ENCODE measurements around the gene GTPBP2.

GTPBP2 gene

DNA sequence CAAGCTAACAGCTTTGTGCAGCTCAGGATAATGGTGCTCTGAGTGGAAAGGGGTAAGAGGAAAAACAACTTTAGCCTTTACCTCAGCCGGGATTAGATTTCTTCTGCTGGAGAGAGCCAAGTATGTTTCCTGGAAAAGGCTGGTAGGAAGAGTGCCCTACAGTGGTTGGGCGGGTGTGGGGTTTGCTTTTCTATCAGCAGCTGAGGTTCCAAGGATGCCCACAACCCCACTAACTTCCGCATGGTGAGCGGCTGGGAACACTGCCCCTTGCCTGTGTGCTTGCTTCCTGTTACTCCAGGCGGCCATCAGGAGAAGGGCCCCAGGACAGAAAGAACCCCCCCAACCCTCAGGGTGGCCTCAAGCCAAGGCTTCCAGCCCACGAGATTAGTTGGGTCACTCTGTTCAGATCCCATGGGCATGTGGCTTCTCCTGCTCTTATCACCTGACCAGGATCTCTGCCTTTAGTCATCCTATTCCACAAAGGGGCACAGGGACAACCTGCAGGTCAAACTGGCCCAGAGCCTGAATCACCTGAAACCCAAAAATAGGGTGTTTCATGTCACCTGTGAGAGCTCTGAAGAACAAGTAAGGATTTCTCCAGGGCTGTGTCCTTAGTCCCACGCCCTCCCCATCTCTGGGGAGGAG, 48.0 kb upstream of the GTPBP2 start:
- no peak overlapping the region for H2AFZ ChIP-seq (ENCODE audit: low read depth, low read length, severe bottlenecking)
- no peak overlapping the region for H3K9ac ChIP-seq (ENCODE audit: low read length)
- no peaks in the 10 kb centered on the region for H3K9me2 ChIP-seq (replicated peaks; ENCODE audit: insufficient read depth, low read length)
- H3K4me2 ChIP-seq (ENCODE audit: low read depth, low read length, poor library complexity, severe bottlenecking): no peak overlapping the region
- H3K9me3 ChIP-seq (ENCODE audit: insufficient read depth, low read length): no peaks in the 10 kb centered on the region
- no peak overlapping the region for H3K4me3 ChIP-seq (ENCODE audit: insufficient read depth, low read length, poor library complexity, severe bottlenecking)
- TF ChIP-seq, protein P1, sequence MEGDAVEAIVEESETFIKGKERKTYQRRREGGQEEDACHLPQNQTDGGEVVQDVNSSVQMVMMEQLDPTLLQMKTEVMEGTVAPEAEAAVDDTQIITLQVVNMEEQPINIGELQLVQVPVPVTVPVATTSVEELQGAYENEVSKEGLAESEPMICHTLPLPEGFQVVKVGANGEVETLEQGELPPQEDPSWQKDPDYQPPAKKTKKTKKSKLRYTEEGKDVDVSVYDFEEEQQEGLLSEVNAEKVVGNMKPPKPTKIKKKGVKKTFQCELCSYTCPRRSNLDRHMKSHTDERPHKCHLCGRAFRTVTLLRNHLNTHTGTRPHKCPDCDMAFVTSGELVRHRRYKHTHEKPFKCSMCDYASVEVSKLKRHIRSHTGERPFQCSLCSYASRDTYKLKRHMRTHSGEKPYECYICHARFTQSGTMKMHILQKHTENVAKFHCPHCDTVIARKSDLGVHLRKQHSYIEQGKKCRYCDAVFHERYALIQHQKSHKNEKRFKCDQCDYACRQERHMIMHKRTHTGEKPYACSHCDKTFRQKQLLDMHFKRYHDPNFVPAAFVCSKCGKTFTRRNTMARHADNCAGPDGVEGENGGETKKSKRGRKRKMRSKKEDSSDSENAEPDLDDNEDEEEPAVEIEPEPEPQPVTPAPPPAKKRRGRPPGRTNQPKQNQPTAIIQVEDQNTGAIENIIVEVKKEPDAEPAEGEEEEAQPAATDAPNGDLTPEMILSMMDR (IDR thresholded peaks at IDR 0.05; ENCODE audit: insufficient read depth, low read length, poor library complexity, severe bottlenecking): no peak
- no peak for TF ChIP-seq EZH2phosphoT487 (conservative IDR thresholded peaks at IDR 0.05; ENCODE audit: low read length)
- H3K27ac ChIP-seq (ENCODE audit: low read depth, low read length): no peak overlapping the region
- no peaks in the 10 kb centered on the region for H3K27me3 ChIP-seq (ENCODE audit: low read length)
- H3K36me3 ChIP-seq (ENCODE audit: low read length): peaks cover 14% of the 10 kb centered on the region; the same call in 1 of the 2 replicates
- peaks cover 6% of the 10 kb centered on the region; the same call in 1 of the 2 replicates for H4K20me1 ChIP-seq (ENCODE audit: low read depth, low read length)
- no peaks in the 10 kb centered on the region for H3F3A ChIP-seq (ENCODE audit: insufficient read depth)
- H3K79me2 ChIP-seq (ENCODE audit: insufficient read depth, low read length): peaks cover 21% of the 10 kb centered on the region

DNA sequence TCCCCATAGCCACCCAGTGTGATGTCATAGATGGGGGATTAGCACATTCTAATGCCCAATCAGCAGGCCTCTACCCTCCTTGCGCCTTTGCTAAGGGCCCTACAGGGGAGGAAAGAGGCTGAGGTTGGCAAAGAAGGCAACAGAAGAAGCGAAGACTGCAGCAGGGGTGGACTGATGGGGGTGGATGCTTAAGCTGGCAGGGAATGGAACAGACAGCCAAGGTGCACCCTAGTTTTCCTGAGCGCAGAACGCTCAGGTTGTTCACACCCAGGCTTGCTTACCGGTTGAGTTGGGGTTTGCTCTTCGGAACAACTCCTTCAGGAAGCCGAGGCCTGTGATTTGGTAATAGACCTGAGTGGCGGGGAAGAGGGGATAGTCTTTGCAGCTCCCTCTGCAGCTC, 45.9 kb upstream of the GTPBP2 start:
- Histone ChIP-seq H3K36me3 (ENCODE audit: low read length) (peaks cover 9% of the 10 kb centered on the region; the same call in 1 of the 2 replicates), H3K4me2 (ENCODE audit: low read depth, low read length, poor library complexity, severe bottlenecking) (no peak overlapping the region), H3K27ac (ENCODE audit: low read depth, low read length) (no peak overlapping the region), H3K9me3 (ENCODE audit: insufficient read depth, low read length) (no peaks in the 10 kb centered on the region), H3K9ac (ENCODE audit: low read length) (no peak overlapping the region), H2AFZ (ENCODE audit: low read depth, low read length, severe bottlenecking) (no peak overlapping the region), H3K27me3 (ENCODE audit: low read length) (no peaks in the 10 kb centered on the region), H3F3A (ENCODE audit: insufficient read depth) (no peaks in the 10 kb centered on the region), H3K9me2 (replicated peaks; ENCODE audit: insufficient read depth, low read length) (no peaks in the 10 kb centered on the region), H3K79me2 (ENCODE audit: insufficient read depth, low read length) (0 out of 2 replicates have a peak, but pooled peaks cover under 1% of the 10 kb centered on the region), H3K4me3 (ENCODE audit: insufficient read depth, low read length, poor library complexity, severe bottlenecking) (no peak overlapping the region), H4K20me1 (ENCODE audit: low read depth, low read length) (no peaks in the 10 kb centered on the region)
- TF ChIP-seq, protein P1 (IDR thresholded peaks at IDR 0.05; ENCODE audit: insufficient read depth, low read length, poor library complexity, severe bottlenecking): no peak
- no peak for TF ChIP-seq EZH2phosphoT487 (conservative IDR thresholded peaks at IDR 0.05; ENCODE audit: low read length)

DNA sequence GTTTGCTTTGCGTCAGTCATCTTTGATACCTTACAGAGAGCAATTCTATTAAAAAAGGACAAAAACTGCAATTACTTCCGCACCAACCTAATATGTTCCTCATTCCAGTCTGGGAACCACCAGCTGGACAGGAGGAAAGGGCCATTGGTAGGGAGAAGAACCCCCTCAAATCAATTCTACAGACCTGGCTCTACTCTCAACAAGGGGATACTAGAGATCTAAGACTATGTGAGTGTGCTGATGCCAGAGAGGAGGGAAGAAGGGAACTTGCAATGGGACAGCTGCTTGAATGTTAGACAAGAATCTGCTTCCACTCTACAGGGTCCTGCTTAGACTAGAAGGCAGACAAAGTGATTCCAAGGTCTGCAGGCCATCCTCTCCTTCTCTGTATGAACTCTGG, 45.2 kb upstream of the GTPBP2 start:
- Histone ChIP-seq H4K20me1 (ENCODE audit: low read depth, low read length) (no peaks in the 10 kb centered on the region), H3K36me3 (ENCODE audit: low read length) (peaks cover 5% of the 10 kb centered on the region; the same call in 1 of the 2 replicates), H3K9me2 (replicated peaks; ENCODE audit: insufficient read depth, low read length) (no peaks in the 10 kb centered on the region), H3K27ac (ENCODE audit: low read depth, low read length) (no peak overlapping the region), H3K4me3 (ENCODE audit: insufficient read depth, low read length, poor library complexity, severe bottlenecking) (no peak overlapping the region), H3K9ac (ENCODE audit: low read length) (no peak overlapping the region), H3K79me2 (ENCODE audit: insufficient read depth, low read length) (no peaks in the 10 kb centered on the region), H3F3A (ENCODE audit: insufficient read depth) (no peaks in the 10 kb centered on the region), H3K4me2 (ENCODE audit: low read depth, low read length, poor library complexity, severe bottlenecking) (no peak overlapping the region), H2AFZ (ENCODE audit: low read depth, low read length, severe bottlenecking) (no peak overlapping the region), H3K27me3 (ENCODE audit: low read length) (no peaks in the 10 kb centered on the region), H3K9me3 (ENCODE audit: insufficient read depth, low read length) (no peaks in the 10 kb centered on the region)
- no peak for TF ChIP-seq EZH2phosphoT487 (conservative IDR thresholded peaks at IDR 0.05; ENCODE audit: low read length)
- TF ChIP-seq, protein P1 (IDR thresholded peaks at IDR 0.05; ENCODE audit: insufficient read depth, low read length, poor library complexity, severe bottlenecking): no peak

Data from SU-DHL-6 (cell line).